ENCODE measurements around the gene TRAPPC8.
"Not testable (repeated sequence)": the region's sequence is repeated elsewhere in the genome, so short reads cannot be mapped to it uniquely, and the experiment has no call there.

The TRAPPC8 gene

DNA sequence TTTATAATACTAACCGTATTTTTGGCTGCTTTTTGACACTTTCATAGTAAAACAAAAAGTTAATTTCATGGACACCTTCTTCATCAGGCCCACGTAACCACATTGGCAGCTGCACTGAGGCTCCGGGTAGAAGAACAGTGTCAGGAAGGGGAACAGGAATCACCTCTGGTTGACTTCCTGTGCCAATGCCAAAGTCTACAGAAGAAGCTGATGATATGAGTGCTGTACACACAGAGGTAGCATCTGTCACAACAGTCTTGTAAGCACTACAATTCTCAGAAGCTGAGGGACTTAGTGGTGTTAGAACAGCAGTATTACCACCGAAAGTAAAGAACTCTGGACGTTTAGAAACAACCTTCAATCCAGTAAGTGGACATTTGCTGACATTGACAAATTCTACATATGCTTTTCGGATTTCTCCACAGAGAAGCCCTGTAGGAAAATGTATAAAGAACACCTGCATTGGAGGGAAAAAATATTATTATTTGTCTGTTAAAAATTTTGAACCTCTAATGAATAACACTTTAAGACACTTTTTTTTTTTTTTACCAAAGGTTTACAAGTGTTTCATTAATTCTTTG, 85.3 kb downstream of the TRAPPC8 start:
- DNase-seq (ENCODE audit: low read depth) = no peak

DNA sequence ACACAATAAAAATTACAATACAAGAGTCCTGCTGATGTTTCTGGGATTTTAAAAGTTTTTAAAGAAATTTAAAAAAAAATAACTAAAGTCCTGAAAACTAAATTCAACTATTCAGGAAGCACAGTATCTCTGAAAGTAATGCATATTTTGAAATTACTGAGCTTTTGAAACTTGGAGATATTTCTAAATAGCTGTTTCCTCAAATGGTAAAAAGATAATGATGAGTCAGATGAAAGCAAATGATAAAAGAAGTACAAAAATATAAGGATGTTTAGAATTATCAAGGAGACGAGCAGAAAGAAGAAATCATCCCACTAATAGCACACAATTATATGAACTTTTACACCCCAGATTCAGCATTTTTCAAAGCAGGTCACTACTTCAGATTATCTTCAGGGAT, 92.1 kb downstream of the TRAPPC8 start:
- no peak for DNase-seq (ENCODE audit: low read depth)

- DNase-seq (ENCODE audit: low read depth) = no peak
Measured at GRCh38 chr18:31840499-31840898, 102.4 kb downstream of the TRAPPC8 start.

GRCh38 chr18:31837879-31838278, 105.0 kb downstream of the TRAPPC8 start:
- DNase-seq (ENCODE audit: low read depth) = no peak

DNA sequence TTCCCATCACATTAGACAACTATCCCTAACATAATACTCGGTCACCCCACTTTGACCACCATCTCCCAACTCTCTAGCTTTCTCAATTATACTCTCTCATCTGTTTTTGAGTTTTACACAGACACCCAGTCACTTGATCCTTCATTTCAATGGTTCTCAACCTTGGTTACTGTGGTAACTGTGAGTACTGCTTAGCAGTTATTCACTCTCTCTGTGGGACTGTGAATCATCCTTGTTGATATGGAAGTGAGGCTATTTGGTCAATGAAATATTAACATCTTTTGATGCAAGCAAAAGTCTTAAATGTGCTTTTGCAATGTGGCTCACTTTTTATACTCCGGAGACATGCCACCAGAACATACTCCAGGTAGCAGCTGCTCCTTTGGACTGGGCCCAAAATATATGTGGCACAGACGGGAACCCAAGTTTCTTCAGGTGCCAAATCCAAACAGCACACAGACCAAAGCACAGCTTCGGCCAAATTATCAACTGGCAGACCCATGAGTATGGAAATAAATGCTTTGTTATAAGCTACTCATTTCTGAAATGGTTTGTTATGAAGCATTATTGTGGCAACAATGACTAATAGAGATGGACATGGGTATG, 107.3 kb downstream of the TRAPPC8 start:
- DNase-seq (ENCODE audit: low read depth) = no peak

- no peak for DNase-seq (ENCODE audit: low read depth)
Measured at GRCh38 chr18:31831903-31832302, 111.0 kb downstream of the TRAPPC8 start.

DNA sequence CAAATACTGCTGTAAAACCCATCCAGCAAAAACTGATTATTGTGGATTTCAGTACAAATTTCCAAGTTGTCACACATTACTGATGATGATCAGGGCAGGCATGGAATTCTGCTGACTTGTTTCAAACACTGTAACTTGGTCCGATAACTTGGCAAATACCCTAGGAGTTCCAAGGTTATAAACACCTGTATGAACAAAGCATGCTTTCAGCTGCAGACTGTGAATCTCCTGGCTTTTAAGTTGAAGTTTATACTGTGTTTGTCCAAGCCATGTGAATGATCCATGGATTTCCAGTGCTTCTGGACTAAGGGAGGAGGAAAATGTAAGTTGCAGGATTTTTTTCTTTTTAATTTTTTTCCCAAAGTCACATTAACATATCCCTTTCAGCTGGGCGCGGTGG, 112.2 kb downstream of the TRAPPC8 start:
- no peak for DNase-seq (ENCODE audit: low read depth)

DNA sequence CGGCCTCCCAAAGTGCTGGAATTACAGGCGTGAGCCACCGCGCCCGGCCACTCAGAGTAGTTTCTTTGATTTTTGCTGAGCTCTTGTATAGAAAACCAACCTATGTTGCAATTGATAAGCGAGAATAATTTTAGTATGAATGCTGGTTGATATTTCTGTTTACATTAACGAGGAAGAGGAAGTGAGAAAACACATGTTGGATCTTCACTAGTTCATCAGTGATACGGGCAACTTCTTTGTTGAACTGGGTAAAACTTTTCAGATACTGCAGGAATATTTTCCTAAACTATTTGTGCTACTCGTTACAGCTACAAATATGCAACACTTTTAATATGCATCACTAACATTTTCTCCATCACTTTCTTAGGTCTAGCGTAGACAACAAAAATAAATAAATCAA, 114.3 kb downstream of the TRAPPC8 start:
- DNase-seq (ENCODE audit: low read depth) = no peak

DNA sequence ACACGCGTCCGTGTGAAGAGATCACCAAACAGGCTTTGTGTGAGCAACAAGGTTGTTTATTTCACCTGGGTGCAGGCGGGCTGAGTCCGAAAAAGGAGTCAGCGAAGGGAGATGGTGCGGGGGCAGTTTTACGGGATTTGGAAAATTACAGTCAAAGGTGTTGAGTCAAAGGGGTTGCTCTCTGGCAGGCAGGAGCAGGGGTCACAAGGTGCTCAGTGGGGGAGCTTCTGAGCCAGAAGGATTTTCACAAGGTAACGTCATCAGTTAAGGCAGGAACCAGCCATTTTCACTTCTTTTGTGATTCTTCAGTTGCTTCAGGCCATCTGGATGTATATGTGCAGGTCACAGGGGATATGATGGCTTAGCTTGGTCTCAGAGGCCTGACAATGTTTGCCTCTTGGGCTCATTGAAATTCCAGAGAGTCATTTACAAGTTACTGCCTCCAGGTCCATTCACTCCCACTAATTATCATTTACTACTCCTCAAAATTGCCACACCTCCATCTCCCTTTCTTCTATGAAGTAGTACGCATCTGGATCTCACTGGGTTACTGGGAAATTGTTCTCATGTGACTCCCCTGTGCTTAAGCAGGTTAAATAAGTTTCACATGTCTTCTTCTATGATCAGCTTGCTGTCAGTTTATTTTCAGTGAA, 116.1 kb downstream of the TRAPPC8 start:
- not testable (repeated sequence) for DNase-seq (ENCODE audit: low read depth)

GRCh38 chr18:31825772-31826171, 117.2 kb downstream of the TRAPPC8 start:
- DNase-seq (ENCODE audit: low read depth) = no peak

GRCh38 chr18:31821545-31822171, 121.3 kb downstream of the TRAPPC8 start:
- DNase-seq (ENCODE audit: low read depth) = no peak

DNA sequence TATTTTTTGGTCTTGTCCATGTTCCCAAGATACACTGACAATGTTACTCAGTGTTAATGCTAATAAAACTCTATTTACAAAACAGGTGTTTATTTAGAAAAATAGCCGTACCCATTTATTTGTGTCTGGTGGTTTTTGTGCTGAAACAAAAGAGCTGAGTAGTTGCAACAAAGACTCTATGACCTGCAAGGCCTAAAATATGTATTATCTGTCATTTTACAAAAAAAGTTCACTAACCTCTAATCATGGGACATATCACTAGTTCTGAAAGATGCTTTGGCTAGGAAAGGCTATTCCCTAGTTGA, 123.1 kb downstream of the TRAPPC8 start:
- no peak for DNase-seq (ENCODE audit: low read depth)

- DNase-seq (ENCODE audit: low read depth) = no peak
Measured at GRCh38 chr18:31819106-31819924, 123.6 kb downstream of the TRAPPC8 start.

- DNase-seq (ENCODE audit: low read depth) = no peak
Measured at GRCh38 chr18:31814132-31814531, 128.8 kb downstream of the TRAPPC8 start.

- DNase-seq (ENCODE audit: low read depth) = not testable (repeated sequence)
Measured at GRCh38 chr18:31810336-31811130, 132.4 kb downstream of the TRAPPC8 start.

DNA sequence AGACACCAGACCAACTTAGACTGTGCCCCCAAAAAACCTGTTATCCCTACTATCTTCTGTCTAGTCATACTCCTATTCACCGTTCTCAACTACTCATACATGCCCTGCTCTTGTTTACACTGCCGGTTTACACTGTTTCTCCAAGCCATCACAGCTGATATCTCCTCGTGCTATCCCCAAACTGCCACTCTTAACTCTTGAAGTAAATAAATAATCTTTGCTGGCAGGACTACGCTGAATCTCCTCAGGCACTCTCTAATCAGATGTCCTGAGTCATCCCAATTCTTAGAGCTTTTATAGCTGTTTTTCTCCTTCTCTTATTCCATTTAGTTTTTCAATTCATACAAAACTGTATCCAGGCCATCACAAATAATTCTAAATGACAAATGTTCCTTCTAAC, 133.9 kb downstream of the TRAPPC8 start:
- not testable (repeated sequence) for DNase-seq (ENCODE audit: low read depth)

DNA sequence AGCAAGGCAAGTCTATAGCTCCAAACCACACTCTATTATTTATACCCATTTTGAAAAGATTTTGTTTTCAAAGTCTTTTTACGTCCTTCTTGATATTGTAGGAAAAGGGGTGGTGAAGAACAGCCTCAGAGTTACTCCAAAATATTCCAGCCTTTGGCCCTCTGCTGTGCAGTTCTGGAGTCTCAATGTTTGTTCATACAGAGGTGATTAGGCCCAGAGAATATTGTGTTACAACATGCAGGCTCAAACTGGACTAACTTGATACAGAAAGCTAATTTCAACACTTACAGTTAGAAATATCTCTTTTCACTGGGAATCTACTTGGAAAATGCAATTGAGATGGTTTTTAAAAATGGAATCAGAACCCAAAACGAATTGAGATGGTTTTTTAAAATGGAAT, 141.8 kb downstream of the TRAPPC8 start:
- DNase-seq (ENCODE audit: low read depth) = no peak

- not testable (repeated sequence) for DNase-seq (ENCODE audit: low read depth)
Measured at GRCh38 chr18:31799257-31799656, 143.7 kb downstream of the TRAPPC8 start.

- DNase-seq (ENCODE audit: low read depth) = no peak
Measured at GRCh38 chr18:31798399-31798798, 144.5 kb downstream of the TRAPPC8 start.

GRCh38 chr18:31795747-31796146, 147.2 kb downstream of the TRAPPC8 start:
- DNase-seq (ENCODE audit: low read depth) = no peak

GRCh38 chr18:31793531-31793930, 149.4 kb downstream of the TRAPPC8 start:
- no peak for DNase-seq (ENCODE audit: low read depth)

DNA sequence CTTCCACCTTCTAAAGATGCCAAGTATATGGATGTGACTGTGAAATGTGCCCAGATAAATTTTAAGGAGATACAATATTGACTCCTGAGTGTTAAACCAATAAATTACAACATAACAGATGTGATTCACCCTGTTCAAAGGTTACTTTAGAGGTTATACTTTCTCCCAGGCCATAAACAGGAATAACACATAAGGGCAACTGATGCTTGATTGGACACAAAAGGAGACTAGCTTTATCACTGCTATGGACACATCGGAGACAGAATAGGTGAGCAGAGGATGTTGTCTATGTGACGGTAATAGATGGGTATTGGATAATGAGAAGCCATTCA, 150.4 kb downstream of the TRAPPC8 start:
- no peak for DNase-seq (ENCODE audit: low read depth)
